Measurements from ENCODE around the gene HOXD3.

Gene HOXD3

DNA sequence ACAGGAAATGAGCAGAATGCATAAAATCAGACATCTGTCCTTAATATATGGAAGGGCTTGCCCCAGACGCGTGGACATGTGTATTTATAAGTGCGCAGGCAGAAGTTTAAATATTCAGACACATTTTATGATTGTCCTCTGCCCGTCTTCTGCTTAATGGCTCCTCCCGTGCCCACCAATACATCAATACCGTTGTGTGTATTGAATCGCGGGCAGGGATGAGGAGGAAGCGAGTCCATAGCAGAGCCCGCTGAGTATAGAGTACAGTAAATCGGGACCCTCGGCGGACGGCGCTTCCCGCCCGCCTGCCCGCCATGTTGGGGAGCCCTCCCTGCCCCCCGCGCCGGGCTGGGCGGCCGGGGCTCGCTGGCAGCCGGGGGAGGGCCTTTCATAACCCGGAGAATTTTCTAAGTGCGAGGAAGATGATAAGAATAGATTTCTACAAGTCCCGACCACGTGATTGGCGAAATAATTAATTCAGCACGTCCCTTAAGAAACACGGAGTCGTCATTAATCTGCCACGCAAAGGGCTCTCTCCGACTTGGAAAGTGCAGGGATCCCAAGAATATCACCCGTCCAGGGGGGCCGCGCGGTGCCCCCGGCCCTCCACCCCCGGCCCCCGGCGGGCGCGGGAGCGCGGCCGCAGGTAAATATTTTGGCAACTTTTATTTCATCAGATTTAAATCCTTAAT lies at the start of gene HOXD3:
TSS of gene HOXD3 (plus strand) at position 501 of the 692 bp plus-strand sequence. CDS start 11,808 bp downstream, outside the sequence.
- DNase-seq (ENCODE audit: low read depth), result no peak

DNA sequence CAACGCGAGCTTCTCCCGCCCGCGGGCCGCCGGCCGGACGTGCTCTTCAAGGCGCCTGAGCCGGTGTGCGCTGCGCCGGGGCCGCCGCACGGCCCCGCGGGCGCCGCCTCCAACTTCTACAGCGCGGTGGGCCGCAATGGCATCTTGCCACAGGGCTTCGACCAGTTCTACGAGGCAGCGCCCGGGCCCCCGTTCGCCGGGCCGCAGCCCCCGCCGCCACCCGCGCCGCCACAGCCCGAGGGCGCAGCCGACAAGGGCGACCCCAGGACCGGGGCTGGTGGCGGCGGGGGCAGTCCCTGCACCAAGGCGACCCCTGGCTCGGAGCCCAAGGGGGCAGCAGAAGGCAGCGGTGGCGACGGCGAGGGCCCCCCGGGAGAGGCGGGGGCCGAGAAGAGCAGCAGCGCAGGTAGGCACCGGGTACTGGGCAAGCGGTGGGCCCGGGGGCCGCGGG lies 49.4 kb upstream of the HOXD3 start:
- DNase-seq (ENCODE audit: low read depth), result no peak

DNA sequence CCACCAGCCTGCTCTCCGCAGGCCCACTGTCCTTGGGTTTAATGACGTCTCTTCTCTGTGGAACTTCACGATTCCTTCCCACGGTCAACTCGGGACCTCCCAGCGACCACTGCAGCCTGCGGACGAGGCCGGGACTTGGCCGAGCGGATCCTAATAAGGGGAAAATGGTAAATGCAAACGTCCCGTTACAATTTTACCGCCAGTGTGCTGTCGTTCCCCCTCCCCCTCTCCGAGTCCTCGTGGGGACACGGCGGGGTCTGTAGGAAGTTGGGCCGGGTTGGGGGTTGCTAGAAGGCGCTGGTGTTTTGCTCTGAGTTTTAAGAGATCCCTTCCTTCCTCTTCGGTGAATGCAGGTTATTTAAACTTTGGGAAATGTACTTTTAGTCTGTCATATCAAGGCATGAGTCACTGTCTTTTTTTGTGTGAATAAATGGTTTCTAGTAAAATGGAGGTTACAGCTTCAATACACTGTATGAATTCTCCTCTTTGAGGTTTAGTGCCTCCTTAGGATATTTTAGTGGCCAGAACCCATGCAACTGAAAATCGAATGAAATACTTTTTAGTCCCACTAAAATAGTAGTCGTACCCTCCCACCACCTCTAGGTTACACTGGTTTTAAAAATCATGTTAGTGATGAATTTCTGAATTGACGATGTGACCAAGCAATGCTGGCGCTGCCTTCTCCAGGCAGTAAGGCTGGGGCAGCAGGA lies 47.8 kb upstream of the HOXD3 start:
- DNase-seq (ENCODE audit: low read depth), result no peak

DNA sequence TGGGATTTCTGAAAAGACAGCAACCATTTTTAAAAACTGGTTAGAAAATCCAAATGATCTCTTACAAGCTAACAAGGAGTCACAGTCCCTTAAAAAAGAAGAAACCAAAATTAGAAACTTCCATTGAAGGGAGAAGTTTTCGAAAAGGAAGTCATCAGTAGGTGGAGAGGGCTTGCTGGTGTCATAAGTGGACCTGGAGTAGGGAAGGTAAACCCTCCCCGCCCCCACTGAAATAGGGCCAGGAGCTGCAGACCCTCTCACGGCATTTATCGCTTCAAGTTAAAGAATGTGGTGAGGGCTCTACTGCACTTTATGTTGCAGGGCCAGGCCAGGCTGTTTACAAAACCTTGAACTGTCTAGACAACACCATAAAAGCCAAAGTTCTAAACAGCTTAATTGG lies 47.2 kb upstream of the HOXD3 start:
- DNase-seq (ENCODE audit: low read depth), result no peak

DNA sequence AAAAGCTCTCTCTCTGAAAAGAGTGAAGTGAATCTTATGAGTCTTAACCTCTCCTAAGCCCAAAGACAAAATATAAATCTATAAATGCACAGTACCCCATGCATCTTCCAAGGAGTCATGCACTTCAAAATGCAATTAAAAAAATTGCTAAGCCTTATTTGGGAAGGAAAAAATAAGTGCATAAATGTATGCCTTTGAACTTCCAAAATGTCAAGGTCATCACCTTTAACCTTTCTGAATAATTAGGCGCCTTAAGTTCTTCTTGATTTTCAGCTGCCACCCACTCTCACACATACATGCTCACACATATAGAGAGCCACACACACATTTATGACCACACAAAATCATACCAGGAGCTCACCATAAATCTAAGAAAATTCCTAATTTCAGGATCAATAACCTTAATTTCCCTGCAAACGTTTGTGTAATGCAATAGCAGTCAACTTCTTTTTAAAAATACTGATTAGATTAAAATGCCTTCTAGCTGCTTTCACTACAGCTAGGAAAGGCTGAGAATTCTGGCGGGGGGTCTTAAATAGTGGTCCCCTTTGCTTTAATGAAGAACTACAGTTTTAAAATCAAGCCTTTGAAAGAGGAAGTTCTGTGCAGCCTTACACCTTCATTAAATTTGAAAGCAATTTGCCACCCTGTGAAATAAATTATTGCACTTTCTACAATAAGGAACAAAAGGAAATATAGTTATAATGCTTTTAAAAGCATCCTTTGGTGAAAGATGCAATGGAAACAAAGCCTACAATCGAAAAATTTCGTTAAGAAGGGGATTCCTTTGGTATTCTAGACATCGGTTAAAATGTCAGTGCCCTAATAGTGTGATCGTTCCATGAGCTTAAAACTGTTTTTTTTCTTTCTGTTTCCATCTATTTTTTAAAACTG lies 46.4 kb upstream of the HOXD3 start:
- DNase-seq (ENCODE audit: low read depth), result no peak

DNA sequence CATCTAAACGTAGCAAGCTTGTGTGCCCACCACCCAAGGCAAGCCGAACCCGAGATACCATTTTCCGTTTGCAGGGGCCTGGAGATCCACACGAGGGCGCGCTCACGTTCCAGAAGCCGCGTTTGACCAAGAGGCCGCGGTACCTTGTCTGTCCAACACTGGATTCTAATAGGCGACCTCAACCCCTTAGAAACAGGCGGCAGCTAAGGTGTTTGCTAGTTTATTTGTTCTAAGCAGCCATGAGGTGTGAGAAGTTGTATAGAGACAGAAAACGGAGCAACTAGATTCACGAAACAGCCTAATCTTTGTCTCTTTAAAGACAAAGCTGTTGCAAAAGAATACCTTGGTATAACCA lies 45.8 kb upstream of the HOXD3 start:
- DNase-seq (ENCODE audit: low read depth), result no peak

DNA sequence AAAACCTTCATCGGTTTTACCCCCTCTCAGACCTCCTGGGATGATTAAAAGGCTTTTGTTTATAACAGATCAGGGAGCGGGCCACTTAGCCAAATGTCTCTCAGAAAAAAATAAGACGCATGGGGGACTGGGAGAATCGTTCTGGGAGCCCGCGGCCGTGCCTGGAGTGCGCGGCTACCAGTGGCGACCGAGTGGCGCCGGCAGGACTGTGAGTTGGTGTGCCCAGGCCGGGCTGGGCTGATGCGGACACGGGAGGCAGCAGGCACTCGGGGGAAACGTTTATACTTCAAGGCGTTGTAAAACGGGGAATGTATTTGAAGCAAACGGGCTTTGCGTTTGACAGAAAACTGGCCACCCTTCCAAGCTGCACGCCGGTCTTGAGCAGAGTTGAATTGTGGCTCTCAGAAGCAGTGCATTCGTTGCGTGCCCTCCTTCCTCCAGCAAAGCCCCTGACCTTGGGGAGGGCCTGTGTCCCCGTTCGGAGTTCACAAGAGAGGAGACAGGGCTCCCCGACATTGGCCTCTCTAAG lies 45.2 kb upstream of the HOXD3 start:
- DNase-seq (ENCODE audit: low read depth), result no peak

DNA sequence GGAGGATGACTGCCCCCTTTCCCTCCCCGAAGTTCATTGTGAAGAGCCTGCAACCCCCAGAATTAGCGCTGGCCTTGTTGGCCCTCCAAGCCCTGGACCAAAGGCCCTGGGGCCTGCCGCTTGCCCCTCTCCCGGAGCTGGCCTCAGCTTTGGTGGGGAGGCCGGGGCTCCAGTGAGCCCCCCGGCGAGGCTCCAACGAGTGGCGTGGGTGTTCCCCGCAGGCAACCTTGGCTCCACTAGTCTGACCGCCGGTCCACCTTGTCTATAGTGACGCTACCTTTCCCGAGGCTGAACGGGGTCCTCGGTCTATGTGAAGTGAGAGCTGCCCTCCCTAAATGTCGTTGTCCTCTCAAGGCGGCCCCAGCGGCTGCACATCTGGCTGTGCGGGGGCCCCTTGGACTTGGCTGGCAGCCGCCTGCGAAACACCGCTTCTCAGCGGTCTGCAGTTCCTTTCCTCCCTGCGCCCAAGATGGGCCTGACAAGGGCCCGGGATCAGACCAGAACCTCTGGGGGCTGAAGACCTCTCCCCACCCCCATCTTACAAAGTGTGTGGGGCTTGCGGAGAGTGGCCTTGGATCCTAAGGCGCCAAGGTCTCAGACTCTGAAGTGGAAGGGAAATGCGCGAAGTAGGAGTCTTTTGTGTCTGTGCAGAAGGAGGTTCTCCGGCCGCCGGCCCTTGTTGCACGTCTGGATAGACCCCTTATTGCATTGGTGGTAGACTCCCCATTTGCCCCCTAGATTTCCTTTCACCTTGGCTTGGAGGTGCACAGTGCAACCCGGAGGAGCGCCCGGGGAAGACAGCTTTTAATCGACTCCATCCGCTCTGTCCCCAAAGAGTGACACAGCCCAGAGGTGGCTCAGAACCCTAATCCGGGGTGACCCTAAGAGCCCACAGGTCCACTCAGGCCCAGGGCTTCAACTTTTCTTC lies 44.5 kb upstream of the HOXD3 start:
- DNase-seq (ENCODE audit: low read depth), result no peak

DNA sequence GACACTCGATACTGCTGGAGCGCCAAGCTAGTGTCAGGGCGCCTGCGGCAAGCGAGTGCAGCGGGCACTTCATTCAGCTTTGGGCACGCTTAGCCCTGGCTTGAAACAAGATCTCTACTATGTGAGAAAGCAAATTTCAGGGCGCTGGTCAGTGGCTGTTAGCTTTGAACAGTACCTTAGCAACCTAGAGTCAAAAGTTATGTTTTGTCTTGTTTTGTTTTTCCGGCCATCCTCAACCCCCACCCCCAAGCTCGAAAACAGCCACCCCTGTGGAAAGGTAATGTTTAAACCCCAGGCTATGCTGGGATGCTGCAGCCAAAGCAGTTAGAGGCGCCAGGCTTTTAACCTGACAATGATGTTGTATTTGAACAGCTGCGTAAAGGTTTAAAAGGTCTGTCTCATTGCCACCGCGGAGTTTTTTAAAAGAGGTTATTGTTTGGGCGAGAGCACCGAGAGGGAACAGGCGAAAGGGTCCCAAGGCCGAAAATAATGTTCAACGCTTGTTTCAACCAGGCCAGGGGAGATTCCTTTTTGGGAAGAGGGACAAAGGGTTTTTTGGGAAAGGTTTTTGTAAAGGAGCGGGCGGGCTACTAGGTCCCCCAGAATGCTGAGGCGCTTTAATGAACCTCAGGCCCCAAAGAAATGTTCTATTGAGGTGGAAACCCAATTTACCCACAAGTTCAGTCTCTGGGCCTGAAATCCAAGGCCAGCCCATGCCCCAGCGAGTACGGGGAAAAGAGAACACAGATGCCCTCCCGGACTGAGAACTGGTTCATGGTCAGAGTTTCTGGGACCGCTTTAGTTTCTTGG lies 42.8 kb upstream of the HOXD3 start:
- no peak for DNase-seq (ENCODE audit: low read depth)

DNA sequence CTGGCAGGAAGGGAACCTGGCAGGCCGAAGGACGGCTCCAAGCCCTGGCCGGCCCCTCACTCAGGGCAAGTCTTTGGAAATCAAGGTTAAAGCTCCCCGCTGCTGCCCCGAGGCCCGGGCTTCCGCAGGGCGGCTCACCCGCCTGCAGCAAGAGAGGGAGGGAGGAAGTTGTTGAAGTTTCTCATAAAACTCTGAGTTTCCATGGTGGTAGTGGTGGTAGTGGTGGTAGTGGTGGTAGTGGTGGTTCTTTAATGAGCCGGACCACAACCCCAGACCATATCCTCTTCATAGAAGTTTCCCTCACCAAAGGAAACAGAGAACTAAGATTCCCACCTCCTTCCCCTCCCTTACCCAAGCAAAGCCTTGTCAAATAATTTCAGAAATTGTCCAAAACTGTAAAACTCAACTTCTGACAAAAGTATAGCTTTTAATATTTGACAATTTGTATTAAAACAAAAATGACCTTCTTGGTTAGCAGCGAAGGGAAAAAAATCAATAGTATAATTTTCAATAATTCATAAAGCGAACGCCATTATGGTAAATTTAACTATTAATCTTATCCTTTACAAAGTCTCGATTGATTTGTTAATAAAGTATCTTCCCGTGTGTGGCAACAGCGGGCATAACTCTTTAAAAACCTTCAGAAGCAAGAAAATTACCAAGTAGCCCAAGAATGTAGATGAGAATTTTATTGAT lies 42.0 kb upstream of the HOXD3 start:
- no peak for DNase-seq (ENCODE audit: low read depth)

DNA sequence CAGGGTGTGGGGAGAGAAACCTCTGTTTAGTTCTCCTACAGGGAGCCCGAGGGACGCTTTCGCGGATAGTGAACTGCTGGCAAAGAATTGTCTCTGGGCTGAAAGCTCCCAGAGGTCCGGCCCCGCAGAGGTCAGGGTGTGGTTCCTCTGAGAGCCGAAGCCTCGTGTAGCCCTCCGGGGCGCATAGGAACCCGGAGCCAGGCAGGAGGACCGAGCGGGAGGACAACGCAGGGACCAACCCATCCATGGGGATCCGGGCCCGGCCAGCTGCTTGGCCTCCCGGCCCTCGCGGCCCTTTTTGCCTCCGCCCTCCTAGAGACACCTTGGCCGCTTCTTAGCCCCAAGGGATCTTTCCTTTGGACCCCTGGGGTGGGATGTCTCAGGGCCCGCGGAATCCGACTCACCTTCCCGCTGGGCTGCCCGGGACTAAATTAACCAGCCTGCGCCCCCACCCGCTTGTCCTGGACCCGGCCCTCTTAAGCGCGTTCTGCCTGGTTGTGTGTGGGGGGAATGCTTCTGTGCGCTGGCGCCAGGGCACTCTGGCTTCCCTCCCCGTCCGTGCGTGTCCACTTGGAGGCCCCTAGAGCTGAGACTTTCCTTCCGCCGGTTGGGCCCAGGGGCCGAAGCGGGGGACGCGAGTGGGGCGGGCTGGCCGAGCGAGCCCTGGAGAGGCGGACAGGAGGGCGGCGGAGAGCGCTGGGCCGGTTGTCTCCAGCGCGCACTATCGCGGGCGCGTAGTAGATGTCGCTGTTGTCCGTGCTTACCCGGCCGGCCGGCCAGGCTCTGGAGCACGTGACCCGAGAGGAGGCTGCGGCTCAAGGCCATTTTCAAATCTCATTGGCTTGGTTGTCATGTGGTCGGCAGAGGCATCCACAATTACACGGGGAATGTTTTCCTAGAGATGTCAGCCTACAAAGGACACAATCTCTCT lies 41.0 kb upstream of the HOXD3 start, which contains the start of gene HOXD10:
TSS of gene HOXD10 (plus strand) at position 896 of the 931 bp plus-strand sequence. CDS start 56 bp downstream, outside the sequence.
- peak; percentile 72 for DNase-seq (ENCODE audit: low read depth)

DNA sequence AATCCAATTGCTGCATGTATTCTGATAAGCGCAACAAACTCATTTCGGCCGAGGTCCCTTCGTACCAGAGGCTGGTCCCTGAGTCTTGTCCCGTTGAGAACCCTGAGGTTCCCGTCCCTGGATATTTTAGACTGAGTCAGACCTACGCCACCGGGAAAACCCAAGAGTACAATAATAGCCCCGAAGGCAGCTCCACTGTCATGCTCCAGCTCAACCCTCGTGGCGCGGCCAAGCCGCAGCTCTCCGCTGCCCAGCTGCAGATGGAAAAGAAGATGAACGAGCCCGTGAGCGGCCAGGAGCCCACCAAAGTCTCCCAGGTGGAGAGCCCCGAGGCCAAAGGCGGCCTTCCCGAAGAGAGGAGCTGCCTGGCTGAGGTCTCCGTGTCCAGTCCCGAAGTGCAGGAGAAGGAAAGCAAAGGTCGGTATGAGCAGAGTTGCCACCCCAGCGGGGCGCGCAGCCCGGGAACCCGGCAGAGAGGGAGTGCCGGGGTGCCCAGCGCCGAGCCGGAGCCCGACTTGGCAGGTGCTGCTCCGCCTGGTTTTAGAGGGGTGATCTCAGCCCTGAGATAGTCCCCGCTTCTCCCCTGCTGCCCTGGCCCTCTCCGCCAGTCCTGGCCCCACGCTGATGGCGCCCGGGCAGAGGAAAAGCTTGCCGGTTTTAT lies 39.8 kb upstream of the HOXD3 start:
- DNase-seq (ENCODE audit: low read depth), result no peak

DNA sequence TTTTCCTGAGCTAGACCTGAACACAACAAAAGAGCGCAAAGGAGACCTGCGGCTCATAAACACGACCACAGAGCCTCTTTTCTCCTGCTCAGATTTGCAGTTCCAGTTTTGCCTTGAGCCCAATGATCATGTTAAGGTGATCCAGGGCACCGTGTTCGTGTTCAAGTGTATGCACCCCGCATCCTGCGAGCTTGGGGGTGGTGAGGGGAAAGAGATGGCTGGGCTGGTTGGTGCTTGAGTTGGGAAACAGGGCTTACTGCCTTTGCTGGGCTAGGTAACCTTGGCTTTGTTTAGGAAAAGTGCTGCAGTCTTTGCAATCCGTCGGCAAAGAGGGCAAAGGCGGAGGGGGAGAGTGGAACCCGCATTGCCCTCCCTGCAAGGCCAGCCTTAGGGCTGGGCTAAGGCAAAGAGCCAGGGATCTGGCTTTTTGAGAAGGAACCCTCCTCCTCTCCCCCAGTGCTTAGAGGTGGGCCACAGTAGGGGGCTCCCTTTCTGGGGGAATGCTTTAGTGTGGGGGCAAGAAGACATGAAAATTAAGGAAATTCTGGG lies 39.2 kb upstream of the HOXD3 start:
- no peak for DNase-seq (ENCODE audit: low read depth)

DNA sequence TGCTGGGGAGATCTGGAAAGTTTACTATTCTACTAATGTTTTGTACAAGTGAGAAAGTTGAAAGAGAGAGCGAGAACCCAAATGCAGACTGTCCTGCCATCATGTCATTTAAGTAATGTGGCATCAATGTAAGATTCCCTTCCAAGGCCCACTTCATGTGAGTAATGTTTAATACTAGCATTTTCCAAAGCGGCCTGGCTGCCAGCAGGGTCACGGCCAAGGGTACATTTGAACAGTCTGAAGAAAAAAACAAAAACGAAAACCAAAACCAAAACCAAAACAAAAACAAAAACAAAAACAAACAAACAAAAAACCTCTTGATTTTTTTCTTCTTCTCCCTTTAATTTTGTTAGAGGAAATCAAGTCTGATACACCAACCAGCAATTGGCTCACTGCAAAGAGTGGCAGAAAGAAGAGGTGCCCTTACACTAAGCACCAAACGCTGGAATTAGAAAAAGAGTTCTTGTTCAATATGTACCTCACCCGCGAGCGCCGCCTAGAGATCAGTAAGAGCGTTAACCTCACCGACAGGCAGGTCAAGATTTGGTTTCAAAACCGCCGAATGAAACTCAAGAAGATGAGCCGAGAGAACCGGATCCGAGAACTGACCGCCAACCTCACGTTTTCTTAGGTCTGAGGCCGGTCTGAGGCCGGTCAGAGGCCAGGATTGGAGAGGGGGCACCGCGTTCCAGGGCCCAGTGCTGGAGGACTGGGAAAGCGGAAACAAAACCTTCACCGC lies 38.3 kb upstream of the HOXD3 start:
- no peak for DNase-seq (ENCODE audit: low read depth)

DNA sequence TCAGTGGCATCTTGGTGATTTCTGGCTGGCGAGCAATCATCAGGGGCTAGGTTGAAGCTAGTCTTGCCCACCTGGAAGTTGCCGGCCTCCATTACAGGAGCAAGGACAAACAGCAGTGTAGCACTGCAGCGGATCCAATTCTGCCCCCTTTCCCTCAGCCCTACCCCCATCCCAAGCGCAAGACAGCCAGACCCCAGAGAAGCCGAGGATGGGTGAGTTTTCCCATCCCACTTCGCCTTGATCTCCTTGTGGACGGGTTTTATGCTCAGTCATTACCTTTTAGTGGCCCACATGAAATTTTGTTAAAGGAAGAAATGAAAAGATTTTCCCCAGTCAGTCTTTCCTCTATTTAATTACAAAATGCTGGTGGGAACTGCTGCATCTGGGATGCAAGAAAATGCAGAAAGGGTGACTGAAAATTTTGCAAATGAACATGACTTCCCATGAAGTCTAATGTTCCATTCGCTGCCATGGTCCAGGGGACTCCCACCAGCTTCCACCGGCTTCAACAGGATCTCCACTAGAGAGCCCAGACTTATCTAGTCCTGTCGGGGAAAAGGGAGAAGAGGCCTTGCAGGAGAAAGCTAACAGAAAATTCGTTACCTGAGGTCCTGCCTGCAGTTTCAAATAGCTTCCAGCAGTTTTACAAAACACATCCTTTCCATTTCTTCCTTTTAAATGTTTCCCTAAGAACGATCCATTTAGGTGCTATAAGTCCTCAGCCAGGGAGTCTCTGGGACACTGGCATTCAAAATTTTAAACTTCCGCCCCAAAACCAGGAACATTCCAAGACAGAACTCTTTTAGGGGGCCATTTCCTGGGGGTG lies 36.5 kb upstream of the HOXD3 start:
- DNase-seq (ENCODE audit: low read depth), result no peak

Measured in stromal cell of bone marrow (primary cell).